DOHH2 (cell line): ENCODE data around the gene FBXO38.

Experiments used
- CTCF ChIP-seq: fragments of 200-600 bp; sonication (generic); IDR thresholded peaks from one replicate; pipeline ENCODE4 v1.5.1; 2014; ENCODE audit warnings: antibody characterized with exemption, mild to moderate bottlenecking, low read depth, low read length; ENCODE audit not compliant: poor library complexity, severe bottlenecking
- EZH2phosphoT487 ChIP-seq: fragments of 200-600 bp; sonication (generic); IDR thresholded peaks from 2 replicates; pipeline ENCODE4 v1.6.1; 2017; ENCODE audit warnings: borderline replicate concordance, mild to moderate bottlenecking, antibody characterized with exemption, low read length, moderate library complexity, mixed read lengths

GRCh38 chr5:148385094-148385493 is 1.3 kb downstream of the FBXO38 start:
- no peak for TF ChIP-seq CTCF
- no peak for TF ChIP-seq EZH2phosphoT487
